K562 (cell line): Measurements from ENCODE around the gene FAM217B. TPM values are rescaled to one million over a fixed set of nuclear protein-coding genes. Genes with fewer than 3 reads are reported as not detected.

Experiments
- CEBPG ChIP-seq, 3 experiments: fragments of 200-800 bp in 1 of 3; sonication (Bioruptor generic) in 1 of 3; sonication (generic) in 1 of 3; formaldehyde crosslinking in 1 of 3; IDR thresholded peaks in 2 of 3; conservative IDR thresholded peaks in 1 of 3; 2 replicates each; pipeline versions ENCODE4 v1.6.1 to v1.8.0; 2016 to 2022; ENCODE audit warnings: missing compliant biosample characterization in 2 of 3, missing genetic modification characterization in 2 of 3, mild to moderate bottlenecking in 1 of 3, missing genetic modification reagents in 1 of 3
- CHD7 ChIP-seq: fragments of 200-600 bp; sonication (generic); IDR thresholded peaks from one replicate; pipeline ENCODE4 v1.6.1; 2012; ENCODE audit warnings: mild to moderate bottlenecking, low read depth, low read length, inconsistent platforms
- IRF1 ChIP-seq: sonication (generic); formaldehyde crosslinking; IDR thresholded peaks from 2 replicates; pipeline ENCODE4 v1.8.0; 2022; ENCODE audit warnings: missing genetic modification reagents, mild to moderate bottlenecking, borderline replicate concordance
- KLF1 ChIP-seq: fragments of 450-650 bp; IDR thresholded peaks from 2 replicates; pipeline ENCODE4 v1.6.1; 2016; ENCODE audit warnings: missing genetic modification characterization, missing compliant biosample characterization
- RAD21 ChIP-seq, 2 experiments: fragments of 250-450 bp in 1 of 2; fragments of 450-650 bp in 1 of 2; sonication (Bioruptor Pico) in 1 of 2; formaldehyde crosslinking in 1 of 2; IDR thresholded peaks in 1 of 2; conservative IDR thresholded peaks in 1 of 2; 2 replicates each; pipeline versions ENCODE4 v1.4.0 to v1.8.0; 2020 to 2022; ENCODE audit warnings: mild to moderate bottlenecking in 2 of 2, moderate library complexity in 1 of 2
- SLC30A9 ChIP-seq: fragments of 250-450 bp; sonication (Bioruptor Pico); IDR thresholded peaks from 2 replicates; pipeline ENCODE4 v1.8.0; 2022; ENCODE audit warnings: mild to moderate bottlenecking, moderate library complexity
- ZNF124 ChIP-seq: sonication (generic); formaldehyde crosslinking; IDR thresholded peaks from 2 replicates; pipeline ENCODE4 v1.8.1; 2022; ENCODE audit warnings: missing genetic modification reagents
- ZNF212 ChIP-seq: fragments of 450-650 bp; formaldehyde crosslinking; IDR thresholded peaks from 2 replicates; pipeline ENCODE4 v1.4.0; 2020; ENCODE audit warnings: mild to moderate bottlenecking
- polyA plus RNA-seq, 8 experiments: library from polyadenylated mRNA; depleted of rRNA in 4 of 8; stranded (reverse) in 5 of 8; unstranded in 3 of 8; fragments of >200 nt; fragmentation: Nextera tagmentation in 2 of 8; fragmentation: Illumina TruSeq in 1 of 8; extraction: Ambion mirVana in 2 of 8; extraction: Trizol in 1 of 8; gene quantifications; 2 replicates each; pipeline versions ENCODE4 v1.2.1 to v1.2.3, GENCODE V29; 2011 to 2014; ENCODE audit warnings: inconsistent platforms in 1 of 8, missing spikeins in 1 of 8
- total RNA-seq, 7 experiments: library from RNA; depleted of rRNA in 6 of 7; stranded (reverse); fragments of >200 nt in 6 of 7; fragmentation: Illumina TruSeq in 2 of 7; extraction: Trizol in 2 of 7; gene quantifications; 2 replicates each; pipeline versions ENCODE4 v1.2.1 to v1.2.3, GENCODE V29; 2011 to 2021; ENCODE audit warnings: low replicate concordance in 1 of 7
- TF ChIP-seq, protein P1 (sequence below), 3 experiments: IDR thresholded peaks in 2 of 3; conservative IDR thresholded peaks in 1 of 3; 2 replicates each; pipeline ENCODE4 v1.5.1; 2011 to 2012; ENCODE audit warnings: low read length in 3 of 3, mild to moderate bottlenecking in 3 of 3, control low read depth in 2 of 3, improper control_type of control experiment in 1 of 3, inconsistent platforms in 1 of 3, low read depth in 1 of 3, mixed read lengths in 1 of 3, moderate library complexity in 1 of 3; ENCODE audit not compliant: insufficient read depth in 2 of 3

FAM217B gene
- total and polyA plus RNA-seq, 9 of the 15 experiments (the other 6 are each of a cell fraction or from before 2014, with no cell fraction given): 4.8 to 11.4 (median 6.9) TPM

- TF ChIP-seq CHD7 (no peak), SLC30A9 (CRISPR knock-in tag) (no peak), ZNF124 (CRISPR knock-in tag) (no peak), IRF1 (CRISPR knock-in tag) (no peak), RAD21 (CRISPR knock-in tag; conservative IDR thresholded peaks at IDR 0.05 in 1 of 2, IDR thresholded peaks at IDR 0.05 in 1 of 2) (peak in 1 of 2 experiments; percentile 33; a peak in 3 of 4 replicates), CEBPG (CRISPR knock-in tag; IDR thresholded peaks at IDR 0.05) (no peak), CEBPG (tag; conservative IDR thresholded peaks at IDR 0.05 in 1 of 2, IDR thresholded peaks at IDR 0.05 in 1 of 2) (no peak), ZNF212 (no peak), KLF1 (no peak)
- TF ChIP-seq, protein P1, sequence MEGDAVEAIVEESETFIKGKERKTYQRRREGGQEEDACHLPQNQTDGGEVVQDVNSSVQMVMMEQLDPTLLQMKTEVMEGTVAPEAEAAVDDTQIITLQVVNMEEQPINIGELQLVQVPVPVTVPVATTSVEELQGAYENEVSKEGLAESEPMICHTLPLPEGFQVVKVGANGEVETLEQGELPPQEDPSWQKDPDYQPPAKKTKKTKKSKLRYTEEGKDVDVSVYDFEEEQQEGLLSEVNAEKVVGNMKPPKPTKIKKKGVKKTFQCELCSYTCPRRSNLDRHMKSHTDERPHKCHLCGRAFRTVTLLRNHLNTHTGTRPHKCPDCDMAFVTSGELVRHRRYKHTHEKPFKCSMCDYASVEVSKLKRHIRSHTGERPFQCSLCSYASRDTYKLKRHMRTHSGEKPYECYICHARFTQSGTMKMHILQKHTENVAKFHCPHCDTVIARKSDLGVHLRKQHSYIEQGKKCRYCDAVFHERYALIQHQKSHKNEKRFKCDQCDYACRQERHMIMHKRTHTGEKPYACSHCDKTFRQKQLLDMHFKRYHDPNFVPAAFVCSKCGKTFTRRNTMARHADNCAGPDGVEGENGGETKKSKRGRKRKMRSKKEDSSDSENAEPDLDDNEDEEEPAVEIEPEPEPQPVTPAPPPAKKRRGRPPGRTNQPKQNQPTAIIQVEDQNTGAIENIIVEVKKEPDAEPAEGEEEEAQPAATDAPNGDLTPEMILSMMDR (IDR thresholded peaks at IDR 0.05 in 2 of 3, conservative IDR thresholded peaks at IDR 0.05 in 1 of 3; ENCODE audit: insufficient read depth in 2 of 3, low read depth in 1 of 3, low read length in 3 of 3): peak in 2 of 3 experiments; percentile 14 to 23; a peak in 1 of 6 replicates
- TF ChIP-seq, all 486 proteins: peak for 2
Measured at GRCh38 chr20:59992526-59993084, 52.4 kb downstream of the FAM217B start (continued).
